WTC11 (cell line): ENCODE results near the gene TCAF1. TPM values are rescaled to one million over a fixed set of nuclear protein-coding genes. Genes with fewer than 3 reads are reported as not detected.

Source experiments
- ARID4B ChIP-seq: sonication (generic); formaldehyde crosslinking; IDR thresholded peaks from 2 replicates; pipeline ENCODE4 v1.8.0; 2023; ENCODE audit warnings: missing genetic modification reagents, mild to moderate bottlenecking, borderline replicate concordance
- ATF3 ChIP-seq: sonication (generic); formaldehyde crosslinking; conservative IDR thresholded peaks from 2 replicates; pipeline ENCODE4 v1.8.1; 2022; ENCODE audit warnings: mild to moderate bottlenecking, missing genetic modification reagents
- E2F4 ChIP-seq: sonication (generic); formaldehyde crosslinking; IDR thresholded peaks from 2 replicates; pipeline ENCODE4 v1.8.1; 2022; ENCODE audit warnings: low read depth, mild to moderate bottlenecking, moderate library complexity, missing genetic modification reagents, borderline replicate concordance
- E2F5 ChIP-seq: sonication (generic); formaldehyde crosslinking; IDR thresholded peaks from 2 replicates; pipeline ENCODE4 v1.8.1; 2022; ENCODE audit warnings: mild to moderate bottlenecking, moderate library complexity, missing genetic modification reagents
- EMX1 ChIP-seq: fragments of 250-450 bp; sonication (Bioruptor Pico); IDR thresholded peaks from 2 replicates; pipeline ENCODE4 v1.8.0; 2021; ENCODE audit warnings: mild to moderate bottlenecking
- ERG ChIP-seq: fragments of 250-450 bp; sonication (Bioruptor Pico); IDR thresholded peaks from 2 replicates; pipeline ENCODE4 v1.8.0; 2021; ENCODE audit warnings: mild to moderate bottlenecking
- FOXJ3 ChIP-seq: sonication (generic); formaldehyde crosslinking; IDR thresholded peaks from 2 replicates; pipeline ENCODE4 v1.9.0; 2021; ENCODE audit warnings: missing genetic modification reagents, mild to moderate bottlenecking, borderline replicate concordance
- GRHL2 ChIP-seq: fragments of 250-450 bp; sonication (Bioruptor Pico); IDR thresholded peaks from 2 replicates; pipeline ENCODE4 v1.8.0; 2022; ENCODE audit warnings: mild to moderate bottlenecking, moderate library complexity; ENCODE audit not compliant: insufficient replicate concordance, severe bottlenecking
- GTF2I ChIP-seq: fragments of 250-450 bp; sonication (Bioruptor Pico); conservative IDR thresholded peaks from 2 replicates; pipeline ENCODE4 v1.4.0; 2021; ENCODE audit warnings: mild to moderate bottlenecking
- JAZF1 ChIP-seq: fragments of 250-450 bp; sonication (Bioruptor Pico); IDR thresholded peaks from 2 replicates; pipeline ENCODE4 v1.9.0; 2021; ENCODE audit warnings: moderate library complexity, mild to moderate bottlenecking, inconsistent platforms
- KAT7 ChIP-seq: sonication (generic); formaldehyde crosslinking; IDR thresholded peaks from 2 replicates; pipeline ENCODE4 v1.8.1; 2023; ENCODE audit warnings: missing genetic modification reagents, mild to moderate bottlenecking, borderline replicate concordance
- NFYB ChIP-seq: sonication (generic); formaldehyde crosslinking; conservative IDR thresholded peaks from 2 replicates; pipeline ENCODE4 v1.8.0; 2022; ENCODE audit warnings: low read depth, missing genetic modification reagents
- PRDM15 ChIP-seq: sonication (generic); formaldehyde crosslinking; IDR thresholded peaks from 2 replicates; pipeline ENCODE4 v1.8.0; 2022; ENCODE audit warnings: missing genetic modification reagents
- RELA ChIP-seq: sonication (generic); formaldehyde crosslinking; IDR thresholded peaks from 2 replicates; pipeline ENCODE4 v1.8.1; 2022; ENCODE audit warnings: missing genetic modification reagents, mild to moderate bottlenecking, borderline replicate concordance
- SMAD3 ChIP-seq: sonication (generic); formaldehyde crosslinking; IDR thresholded peaks from 2 replicates; pipeline ENCODE4 v1.8.0; 2022; ENCODE audit warnings: missing genetic modification reagents, mild to moderate bottlenecking, borderline replicate concordance
- SMAD4 ChIP-seq: sonication (generic); formaldehyde crosslinking; IDR thresholded peaks from 2 replicates; pipeline ENCODE4 v1.8.0; 2022; ENCODE audit warnings: mild to moderate bottlenecking, missing genetic modification reagents
- SP1 ChIP-seq: sonication (generic); formaldehyde crosslinking; conservative IDR thresholded peaks from 2 replicates; pipeline ENCODE4 v1.8.1; 2022; ENCODE audit warnings: missing genetic modification reagents
- ZBTB21 ChIP-seq: sonication (generic); formaldehyde crosslinking; IDR thresholded peaks from 2 replicates; pipeline ENCODE4 v1.8.1; 2023; ENCODE audit warnings: mild to moderate bottlenecking, missing genetic modification reagents, borderline replicate concordance
- ZNF121 ChIP-seq: sonication (generic); formaldehyde crosslinking; IDR thresholded peaks from 2 replicates; pipeline ENCODE4 v1.8.0; 2023; ENCODE audit warnings: missing genetic modification reagents
- ZNF138 ChIP-seq: sonication (generic); formaldehyde crosslinking; conservative IDR thresholded peaks from 2 replicates; pipeline ENCODE4 v1.8.1; 2022; ENCODE audit warnings: mild to moderate bottlenecking, moderate library complexity, missing genetic modification reagents
- ZNF263 ChIP-seq: sonication (generic); formaldehyde crosslinking; IDR thresholded peaks from 2 replicates; pipeline ENCODE4 v1.8.1; 2022; ENCODE audit warnings: low read depth, mild to moderate bottlenecking, moderate library complexity, missing genetic modification reagents
- ZNF317 ChIP-seq: sonication (generic); formaldehyde crosslinking; IDR thresholded peaks from 2 replicates; pipeline ENCODE4 v1.8.1; 2023; ENCODE audit warnings: low read depth, mild to moderate bottlenecking, moderate library complexity, missing genetic modification reagents, borderline replicate concordance
- ZNF425 ChIP-seq: fragments of 250-450 bp; sonication (Bioruptor Pico); conservative IDR thresholded peaks from 2 replicates; pipeline ENCODE4 v1.9.0; 2021; ENCODE audit warnings: mild to moderate bottlenecking
- total RNA-seq: library from RNA; stranded (reverse); gene quantifications from 3 replicates; pipeline ENCODE4 v1.2.3, GENCODE V29; 2021

TCAF1 gene
- total RNA-seq, 1 experiment from 2014 or later: 52.7 TPM

GRCh38 chr7:143901668-143902331 is at the start of gene TCAF1 (continued):
- peak; percentile 78 for TF ChIP-seq E2F5 (CRISPR knock-in tag)
- TF ChIP-seq GRHL2 (CRISPR knock-in tag): no peak
- TF ChIP-seq SMAD3 (CRISPR knock-in tag): peak; percentile 82; the same call in 1 of the 2 replicates
- TF ChIP-seq ZNF138 (CRISPR knock-in tag): no peak
- TF ChIP-seq ERG (CRISPR knock-in tag): no peak
- no peak; the same call in 1 of the 2 replicates for TF ChIP-seq KAT7 (CRISPR knock-in tag)
- no peak for TF ChIP-seq ZNF317 (CRISPR knock-in tag)
- no peak; the same call in 1 of the 2 replicates for TF ChIP-seq NFYB (CRISPR knock-in tag)
- TF ChIP-seq EMX1: no peak
- TF ChIP-seq ZBTB21 (CRISPR knock-in tag): no peak
- peak; percentile 42; the same call in 1 of the 2 replicates for TF ChIP-seq SP1
- no peak for TF ChIP-seq ZNF425 (CRISPR knock-in tag)
- TF ChIP-seq FOXJ3 (CRISPR knock-in tag): no peak
- no peak for TF ChIP-seq E2F4 (CRISPR knock-in tag)
- no peak for TF ChIP-seq JAZF1 (CRISPR knock-in tag)
- no peak for TF ChIP-seq ATF3 (CRISPR knock-in tag)
- TF ChIP-seq ZNF121 (CRISPR knock-in tag): no peak
- no peak for TF ChIP-seq ZNF263 (CRISPR knock-in tag)
- TF ChIP-seq GTF2I: no peak
- TF ChIP-seq SMAD4: 0 out of 2 replicates have a peak, but pooled peaks have one; percentile 35
- peak; percentile 81; the same call in 1 of the 2 replicates for TF ChIP-seq ARID4B
- TF ChIP-seq RELA (CRISPR knock-in tag): no peak
- TF ChIP-seq PRDM15 (CRISPR knock-in tag): peak; percentile 54; the same call in 1 of the 2 replicates
